K562 (cell line): ENCODE data around the gene ABCC5. TPM values are rescaled to one million over a fixed set of nuclear protein-coding genes. Genes with fewer than 3 reads are reported as not detected.
A peak's percentile ranks its signal among the peaks of the same experiment; 100 is the strongest.

Source experiments
- ATF7 ChIP-seq: fragments of 450-650 bp; IDR thresholded peaks from 2 replicates; pipeline ENCODE4 v1.7.1; 2014; ENCODE audit warnings: mild to moderate bottlenecking, moderate library complexity
- EHMT2 ChIP-seq: fragments of 450-650 bp; IDR thresholded peaks from 2 replicates; pipeline ENCODE4 v1.6.1; 2018; ENCODE audit warnings: antibody characterized with exemption
- FUS ChIP-seq: fragments of 200-400 bp; formaldehyde crosslinking; optimal IDR thresholded peaks from 2 replicates; pipeline ENCODE3; 2017; ENCODE audit warnings: low read depth, low read length
- HNRNPH1 ChIP-seq: fragments of 200-400 bp; formaldehyde crosslinking; optimal IDR thresholded peaks from 2 replicates; pipeline ENCODE3; 2017; ENCODE audit warnings: low read depth, mild to moderate bottlenecking, low read length, moderate library complexity
- HNRNPK ChIP-seq: fragments of 200-400 bp; formaldehyde crosslinking; IDR thresholded peaks from one replicate; pipeline ENCODE4 v1.6.1; 2018; ENCODE audit warnings: mild to moderate bottlenecking, low read depth, low read length; ENCODE audit not compliant: poor library complexity, severe bottlenecking
- HNRNPUL1 ChIP-seq: fragments of 200-400 bp; formaldehyde crosslinking; IDR thresholded peaks from 2 replicates; pipeline ENCODE4 v1.6.1; 2017; ENCODE audit warnings: low read length
- LCOR ChIP-seq: sonication (generic); formaldehyde crosslinking; IDR thresholded peaks from 2 replicates; pipeline ENCODE4 v1.8.0; 2022; ENCODE audit warnings: mild to moderate bottlenecking, missing genetic modification reagents
- MCM3 ChIP-seq: fragments of 450-650 bp; IDR thresholded peaks from 2 replicates; pipeline ENCODE4 v1.6.1; 2016
- PHF20 ChIP-seq: fragments of 450-650 bp; IDR thresholded peaks from 2 replicates; pipeline ENCODE4 v1.6.1; 2018; ENCODE audit not compliant: partially characterized antibody
- RBBP5 ChIP-seq: fragments of 200-600 bp; sonication (generic); IDR thresholded peaks from 2 replicates; pipeline ENCODE4 v1.6.1; 2012; ENCODE audit warnings: borderline replicate concordance, mild to moderate bottlenecking, low read length, control low read depth, inconsistent platforms; ENCODE audit not compliant: insufficient read depth, poor library complexity, severe bottlenecking
- RFX1 ChIP-seq: fragments of 450-650 bp; IDR thresholded peaks from 2 replicates; pipeline ENCODE4 v1.6.1; 2016; ENCODE audit warnings: mild to moderate bottlenecking, moderate library complexity
- SIRT6 ChIP-seq: IDR thresholded peaks from one replicate; pipeline ENCODE4 v1.6.1; 2012; ENCODE audit warnings: low read depth, mild to moderate bottlenecking, control low read depth, inconsistent platforms, low read length, moderate library complexity
- SREBF2 ChIP-seq: sonication (generic); formaldehyde crosslinking; IDR thresholded peaks from 2 replicates; pipeline ENCODE4 v1.4.0; 2020; ENCODE audit warnings: mild to moderate bottlenecking, missing genetic modification reagents
- TAL1 ChIP-seq: fragments of 450-650 bp; IDR thresholded peaks from 2 replicates; pipeline ENCODE4 v1.6.1; 2016; ENCODE audit warnings: mild to moderate bottlenecking
- TRIM24 ChIP-seq, 2 experiments: fragments of 450-650 bp; IDR thresholded peaks; 2 replicates each; pipeline ENCODE4 v1.6.1; 2016
- ZBTB49 ChIP-seq: sonication (generic); formaldehyde crosslinking; IDR thresholded peaks from 2 replicates; pipeline ENCODE4 v1.8.0; 2022; ENCODE audit warnings: missing genetic modification reagents, mild to moderate bottlenecking, borderline replicate concordance
- polyA plus RNA-seq, 8 experiments: library from polyadenylated mRNA; depleted of rRNA in 4 of 8; stranded (reverse) in 5 of 8; unstranded in 3 of 8; fragments of >200 nt; fragmentation: Nextera tagmentation in 2 of 8; fragmentation: Illumina TruSeq in 1 of 8; extraction: Ambion mirVana in 2 of 8; extraction: Trizol in 1 of 8; gene quantifications; 2 replicates each; pipeline versions ENCODE4 v1.2.1 to v1.2.3, GENCODE V29; 2011 to 2014; ENCODE audit warnings: inconsistent platforms in 1 of 8, missing spikeins in 1 of 8
- total RNA-seq, 7 experiments: library from RNA; depleted of rRNA in 6 of 7; stranded (reverse); fragments of >200 nt in 6 of 7; fragmentation: Illumina TruSeq in 2 of 7; extraction: Trizol in 2 of 7; gene quantifications; 2 replicates each; pipeline versions ENCODE4 v1.2.1 to v1.2.3, GENCODE V29; 2011 to 2021; ENCODE audit warnings: low replicate concordance in 1 of 7
- TF ChIP-seq, protein P1 (sequence below): fragments of 450-650 bp; formaldehyde crosslinking; IDR thresholded peaks from 2 replicates; pipeline ENCODE4 v1.4.0; 2022; ENCODE audit warnings: mild to moderate bottlenecking, moderate library complexity
- TF ChIP-seq, protein P2 (sequence below): fragments of 450-650 bp; IDR thresholded peaks from 2 replicates; pipeline ENCODE4 v1.6.1; 2017; ENCODE audit warnings: mild to moderate bottlenecking, moderate library complexity
- TF ChIP-seq, protein P3 (sequence below): fragments of 250-450 bp; sonication (Bioruptor Pico); IDR thresholded peaks from 2 replicates; pipeline ENCODE4 v1.8.0; 2022; ENCODE audit warnings: inconsistent platforms, mild to moderate bottlenecking, moderate library complexity, borderline replicate concordance
- TF ChIP-seq, protein P4 (sequence below): sonication (generic); formaldehyde crosslinking; IDR thresholded peaks from 2 replicates; pipeline ENCODE4 v1.8.0; 2022; ENCODE audit warnings: mild to moderate bottlenecking, missing genetic modification reagents

The ABCC5 gene
- total and polyA plus RNA-seq, 9 of the 15 experiments (the other 6 are each of a cell fraction or from before 2014, with no cell fraction given) = 22.0 to 53.0 (median 41.9) TPM

DNA sequence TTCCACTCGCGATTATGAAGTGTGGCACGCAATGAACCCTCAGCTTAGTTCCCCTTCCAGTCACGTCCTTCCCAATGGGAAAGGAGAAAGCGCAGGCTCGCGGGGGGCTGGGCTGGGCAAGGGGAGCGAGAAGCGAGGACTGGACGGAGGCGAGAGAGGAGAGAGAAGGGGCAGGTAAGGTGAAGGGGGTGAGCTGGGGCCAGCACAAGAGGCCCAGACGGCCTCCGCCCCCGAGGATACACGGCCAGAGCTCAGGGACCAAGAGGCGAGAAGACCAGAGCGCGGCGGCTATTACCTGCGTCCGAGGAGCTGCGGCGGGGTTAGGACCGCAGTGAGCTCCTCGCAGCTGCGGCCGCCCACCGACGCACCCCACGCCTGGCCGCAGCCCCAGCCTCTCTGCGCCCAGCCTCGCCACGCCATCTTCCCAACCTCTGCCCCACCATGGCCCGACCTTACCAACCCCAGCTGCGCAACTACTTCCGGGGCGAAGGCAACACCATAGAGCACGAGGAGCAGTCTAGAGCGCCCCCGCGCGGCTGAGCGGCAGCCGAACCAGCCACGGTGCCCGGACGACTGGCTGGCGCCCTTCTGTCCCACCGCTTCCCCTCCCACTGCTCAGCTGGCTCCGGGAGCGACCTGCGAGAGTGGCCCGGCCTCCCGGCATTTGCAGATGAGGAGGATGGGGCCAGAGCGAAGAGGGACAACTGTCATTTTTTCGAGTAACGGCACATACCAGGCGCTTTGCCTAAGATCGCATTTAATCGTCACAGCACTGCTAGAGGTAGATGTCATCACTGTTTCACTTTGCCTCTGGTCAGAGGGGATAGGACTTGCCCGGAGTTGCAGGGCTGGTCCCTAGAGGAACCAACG is 133.0 kb downstream of the ABCC5 start, which contains the start of gene PARL (continued):
- no peak for TF ChIP-seq ZBTB49 (CRISPR knock-in tag)
- TF ChIP-seq HNRNPK = no peak
- TF ChIP-seq SIRT6 = no peak
- no peak for TF ChIP-seq TAL1
- no peak for TF ChIP-seq FUS
- no peak for TF ChIP-seq MCM3
- no peak for TF ChIP-seq HNRNPH1
- no peak for TF ChIP-seq SREBF2 (CRISPR knock-in tag)
- TF ChIP-seq, protein P1, sequence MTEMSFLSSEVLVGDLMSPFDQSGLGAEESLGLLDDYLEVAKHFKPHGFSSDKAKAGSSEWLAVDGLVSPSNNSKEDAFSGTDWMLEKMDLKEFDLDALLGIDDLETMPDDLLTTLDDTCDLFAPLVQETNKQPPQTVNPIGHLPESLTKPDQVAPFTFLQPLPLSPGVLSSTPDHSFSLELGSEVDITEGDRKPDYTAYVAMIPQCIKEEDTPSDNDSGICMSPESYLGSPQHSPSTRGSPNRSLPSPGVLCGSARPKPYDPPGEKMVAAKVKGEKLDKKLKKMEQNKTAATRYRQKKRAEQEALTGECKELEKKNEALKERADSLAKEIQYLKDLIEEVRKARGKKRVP (CRISPR knock-in tag) = peak; percentile 8; the same call in 1 of the 2 replicates
- TF ChIP-seq, protein P2, sequence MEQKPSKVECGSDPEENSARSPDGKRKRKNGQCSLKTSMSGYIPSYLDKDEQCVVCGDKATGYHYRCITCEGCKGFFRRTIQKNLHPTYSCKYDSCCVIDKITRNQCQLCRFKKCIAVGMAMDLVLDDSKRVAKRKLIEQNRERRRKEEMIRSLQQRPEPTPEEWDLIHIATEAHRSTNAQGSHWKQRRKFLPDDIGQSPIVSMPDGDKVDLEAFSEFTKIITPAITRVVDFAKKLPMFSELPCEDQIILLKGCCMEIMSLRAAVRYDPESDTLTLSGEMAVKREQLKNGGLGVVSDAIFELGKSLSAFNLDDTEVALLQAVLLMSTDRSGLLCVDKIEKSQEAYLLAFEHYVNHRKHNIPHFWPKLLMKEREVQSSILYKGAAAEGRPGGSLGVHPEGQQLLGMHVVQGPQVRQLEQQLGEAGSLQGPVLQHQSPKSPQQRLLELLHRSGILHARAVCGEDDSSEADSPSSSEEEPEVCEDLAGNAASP = peak; percentile 79
- peak; percentile 91 for TF ChIP-seq RBBP5
- peak; percentile 97 for TF ChIP-seq LCOR
- TF ChIP-seq RFX1 = no peak; the same call in 1 of the 2 replicates
- TF ChIP-seq, protein P3, sequence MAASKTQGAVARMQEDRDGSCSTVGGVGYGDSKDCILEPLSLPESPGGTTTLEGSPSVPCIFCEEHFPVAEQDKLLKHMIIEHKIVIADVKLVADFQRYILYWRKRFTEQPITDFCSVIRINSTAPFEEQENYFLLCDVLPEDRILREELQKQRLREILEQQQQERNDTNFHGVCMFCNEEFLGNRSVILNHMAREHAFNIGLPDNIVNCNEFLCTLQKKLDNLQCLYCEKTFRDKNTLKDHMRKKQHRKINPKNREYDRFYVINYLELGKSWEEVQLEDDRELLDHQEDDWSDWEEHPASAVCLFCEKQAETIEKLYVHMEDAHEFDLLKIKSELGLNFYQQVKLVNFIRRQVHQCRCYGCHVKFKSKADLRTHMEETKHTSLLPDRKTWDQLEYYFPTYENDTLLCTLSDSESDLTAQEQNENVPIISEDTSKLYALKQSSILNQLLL (CRISPR knock-in tag) = no peak
- TF ChIP-seq, protein P4, sequence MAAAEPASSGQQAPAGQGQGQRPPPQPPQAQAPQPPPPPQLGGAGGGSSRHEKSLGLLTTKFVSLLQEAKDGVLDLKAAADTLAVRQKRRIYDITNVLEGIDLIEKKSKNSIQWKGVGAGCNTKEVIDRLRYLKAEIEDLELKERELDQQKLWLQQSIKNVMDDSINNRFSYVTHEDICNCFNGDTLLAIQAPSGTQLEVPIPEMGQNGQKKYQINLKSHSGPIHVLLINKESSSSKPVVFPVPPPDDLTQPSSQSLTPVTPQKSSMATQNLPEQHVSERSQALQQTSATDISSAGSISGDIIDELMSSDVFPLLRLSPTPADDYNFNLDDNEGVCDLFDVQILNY (CRISPR knock-in tag) = no peak
- peak; percentile 84 for TF ChIP-seq ATF7
- TF ChIP-seq TRIM24 (IDR thresholded peaks at IDR 0.05) = peak in 1 of 2 experiments; percentile 52; a peak in 1 of 4 replicates
- peak; percentile 58; the same call in 1 of the 2 replicates for TF ChIP-seq EHMT2
- no peak for TF ChIP-seq HNRNPUL1
- peak; percentile 94 for TF ChIP-seq PHF20
